ENCODE measurements around the gene NTS. TPM values are rescaled to one million over a fixed set of nuclear protein-coding genes. Genes with fewer than 3 reads are reported as not detected.

The NTS gene
- total RNA-seq, 1 donor from 2014 or later: not detected

- no peak for DNase-seq (ENCODE audit: low read depth, low spot score)
Measured at GRCh38 chr12:85920324-85920947, 46.3 kb downstream of the NTS start.

GRCh38 chr12:85923767-85924331 lies 49.8 kb downstream of the NTS start:
- DNase-seq (ENCODE audit: low read depth, low spot score): peak; percentile 4

GRCh38 chr12:85927166-85927565 lies 53.1 kb downstream of the NTS start:
- no peak for DNase-seq (ENCODE audit: low read depth, low spot score)

Other genes with a start within 250 kb of the NTS start
- gene RASSF9, start 37.9 kb upstream of the NTS start, total RNA-seq: 0.67 and 0.92 TPM in 2 replicates

Measured in pulmonary artery endothelial cell (primary cell).